Upper lobe of right lung (tissue), 1 donor: ENCODE data around the gene PRLH. TPM values are rescaled to one million over a fixed set of nuclear protein-coding genes. Genes with fewer than 3 reads are reported as not detected.

Experiments used
- ATAC-seq: fragments of 200-7000 bp; cut with Tn5 transposase; one replicate; pipeline ENCODE4 v1.9.1; 2020; ENCODE audit warnings: mild to moderate bottlenecking, moderate library complexity
- DNase-seq: peaks from one replicate; pipeline ENCODE4 v3.0.0-alpha.2; 2020
- H3K27ac ChIP-seq: fragments of 200-600 bp; one replicate; pipeline ENCODE4 v1.8.0; 2022
- H3K27me3 ChIP-seq: fragments of 200-600 bp; one replicate; pipeline ENCODE4 v1.8.0; 2022; ENCODE audit warnings: mild to moderate bottlenecking
- H3K36me3 ChIP-seq: fragments of 200-600 bp; one replicate; pipeline ENCODE4 v1.8.0; 2022
- H3K4me1 ChIP-seq: fragments of 200-600 bp; one replicate; pipeline ENCODE4 v1.8.0; 2022
- H3K4me3 ChIP-seq: fragments of 200-600 bp; one replicate; pipeline ENCODE4 v1.8.0; 2022; ENCODE audit warnings: mild to moderate bottlenecking
- H3K9me3 ChIP-seq: fragments of 200-600 bp; one replicate; pipeline ENCODE4 v1.8.0; 2022
- CTCF ChIP-seq: fragments of 200-600 bp; IDR thresholded peaks from one replicate; pipeline ENCODE4 v1.8.0; 2022; ENCODE audit warnings: antibody characterized with exemption
- intact Hi-C: fragments of 100-400 bp; cut with DNase I; formaldehyde crosslinking; loops from one replicate; pipeline ENCODE4 v1.11.0; 2022
- total RNA-seq: library from RNA; stranded (reverse); fragmentation: NEBNext Ultra II Directional; extraction: Animal tissue kit (Norgen Biotek cat#: 25700); gene quantifications from one replicate; pipeline ENCODE4 v1.2.1, GENCODE V29; 2021
- donor health status: DM: no; HTN: yes; CAD: no; lungs with severe emphysema.

PRLH gene
- total RNA-seq, 1 donor from 2014 or later, result not detected

GRCh38 chr2:237574894-237575868 is 8.8 kb downstream of the PRLH start:
- no peak overlapping the region for H3K4me3 ChIP-seq
- peak; percentile 77 for DNase-seq

GRCh38 chr2:237575869-237576862 is 9.8 kb downstream of the PRLH start:
- DNase-seq (no peak), ATAC-seq (no peak)
- H3K36me3 ChIP-seq, result peaks cover 11% of the 10 kb centered on the region
- no peaks in the 10 kb centered on the region for H3K27me3 ChIP-seq
- H3K9me3 ChIP-seq, result no peaks in the 10 kb centered on the region
- peaks cover 8% of the 10 kb centered on the region for H3K4me1 ChIP-seq
- H3K4me3 ChIP-seq, result no peak overlapping the region
- TF ChIP-seq CTCF, result no peak
- intact Hi-C loops, result loop anchor here (5.0 kb wide), 1 partner anchor 171 kb away; no protein-coding TSS in a partner anchor
- H3K27ac ChIP-seq, result no peak overlapping the region

More at GRCh38 chr2:237574894-237575868, 8.8 kb downstream of the PRLH start:
- Histone ChIP-seq H3K4me1 (peaks cover 8% of the 10 kb centered on the region), H3K27ac (no peak overlapping the region), H3K36me3 (peaks cover 11% of the 10 kb centered on the region), H3K9me3 (no peaks in the 10 kb centered on the region), H3K27me3 (no peaks in the 10 kb centered on the region)
- intact Hi-C loops, result loop anchor here (5.0 kb wide), 2 partner anchors 58 to 172 kb away; no protein-coding TSS in a partner anchor
- no peak for TF ChIP-seq CTCF
- ATAC-seq, result peak; percentile 48

DNA sequence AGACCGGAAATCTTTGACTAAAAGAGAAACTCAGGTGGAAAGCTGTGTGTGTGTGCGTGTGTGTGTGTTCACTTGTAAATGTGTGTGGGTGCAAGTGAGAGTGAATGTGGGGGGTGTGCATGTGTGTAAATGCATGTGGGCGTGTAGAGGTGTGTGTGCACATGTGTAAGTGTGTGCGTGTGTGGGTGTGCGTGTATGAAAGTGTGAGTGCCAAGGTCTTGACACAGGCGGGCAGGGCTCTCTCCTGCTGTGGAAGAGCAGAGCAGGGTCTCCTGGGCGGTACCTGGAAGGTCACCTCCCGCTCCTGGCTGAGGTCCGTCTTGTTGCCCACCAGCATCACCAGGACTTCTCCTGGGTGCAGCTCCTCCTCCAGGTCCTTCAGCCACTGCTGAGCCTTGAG is 10.6 kb downstream of the PRLH start:
- DNase-seq, result peak; percentile 48

GRCh38 chr2:237577458-237577857 is 11.1 kb downstream of the PRLH start:
- H3K36me3 ChIP-seq, result peaks cover 11% of the 10 kb centered on the region
- DNase-seq, result peak; percentile 42
- H3K4me1 ChIP-seq, result peaks cover 12% of the 10 kb centered on the region
- no peak for TF ChIP-seq CTCF
- H3K9me3 ChIP-seq, result no peaks in the 10 kb centered on the region
- ATAC-seq, result no peak
- H3K4me3 ChIP-seq, result no peak overlapping the region
- intact Hi-C loops, result loop anchor here (5.0 kb wide), 1 partner anchor 170 kb away; no protein-coding TSS in a partner anchor
- no peak overlapping the region for H3K27ac ChIP-seq
- no peaks in the 10 kb centered on the region for H3K27me3 ChIP-seq

More for the DNA sequence above, 10.6 kb downstream of the PRLH start:
- ATAC-seq, result no peak
- H3K4me1 ChIP-seq, result peaks cover 11% of the 10 kb centered on the region
- intact Hi-C loops, result loop anchor here (5.0 kb wide), 1 partner anchor 170 kb away; no protein-coding TSS in a partner anchor
- H3K36me3 ChIP-seq, result peaks cover 11% of the 10 kb centered on the region
- no peaks in the 10 kb centered on the region for H3K9me3 ChIP-seq
- no peak for TF ChIP-seq CTCF
- no peak overlapping the region for H3K27ac ChIP-seq
- H3K27me3 ChIP-seq, result no peaks in the 10 kb centered on the region
- H3K4me3 ChIP-seq, result no peak overlapping the region
